Measurements from ENCODE around the gene TRAF3IP1. TPM values are rescaled to one million over a fixed set of nuclear protein-coding genes. Genes with fewer than 3 reads are reported as not detected.

TRAF3IP1 gene
- total and polyA plus RNA-seq, 2 of the 13 experiments (the other 11 are each of a cell fraction or from before 2014, with no cell fraction given), result 4.1 to 12.9 TPM

DNA sequence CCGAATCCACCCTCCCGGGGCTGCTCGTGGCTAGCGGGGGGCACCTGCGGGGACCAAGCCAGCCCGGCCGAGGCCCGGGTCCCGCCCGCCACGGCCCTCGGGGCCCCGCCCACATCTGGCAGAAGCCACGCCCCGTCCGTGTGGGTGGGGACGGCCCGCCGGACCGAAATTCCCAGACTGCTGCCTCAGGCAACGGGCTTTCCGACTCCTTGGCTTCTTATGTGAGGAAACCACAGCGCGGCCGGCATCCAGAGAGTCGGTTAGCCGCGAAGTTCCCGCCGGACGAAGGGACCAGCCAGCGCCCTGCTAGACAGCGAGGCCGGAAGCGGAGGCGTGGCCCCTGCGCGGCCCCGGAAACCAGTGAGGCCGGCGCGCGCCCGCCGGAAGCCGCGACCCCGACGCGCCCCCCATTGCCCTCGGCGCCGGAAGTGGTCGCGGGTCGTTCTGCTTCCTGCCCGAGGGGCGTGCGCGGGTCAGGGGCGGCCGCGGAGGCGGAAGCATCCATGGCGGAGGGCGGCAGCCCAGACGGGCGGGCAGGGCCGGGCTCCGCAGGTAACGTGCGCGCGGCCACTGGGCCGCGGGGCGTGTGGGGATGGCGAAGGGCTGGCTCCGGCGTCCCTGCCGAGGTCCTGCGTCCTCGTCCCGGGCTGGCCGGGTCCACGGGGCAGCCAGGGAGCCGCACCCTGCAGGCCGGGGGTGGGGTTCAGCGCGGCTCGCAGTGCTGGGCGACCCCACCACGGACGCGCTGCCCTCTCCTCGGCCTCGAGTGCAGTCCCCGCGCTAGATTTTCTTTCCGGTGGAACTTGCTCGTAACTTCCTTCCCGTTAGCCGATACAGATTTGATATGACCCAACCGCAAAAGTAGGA lies 106.5 kb downstream of the TRAF3IP1 start, which contains the start of gene ASB1 (continued):
- TF ChIP-seq, protein P1, sequence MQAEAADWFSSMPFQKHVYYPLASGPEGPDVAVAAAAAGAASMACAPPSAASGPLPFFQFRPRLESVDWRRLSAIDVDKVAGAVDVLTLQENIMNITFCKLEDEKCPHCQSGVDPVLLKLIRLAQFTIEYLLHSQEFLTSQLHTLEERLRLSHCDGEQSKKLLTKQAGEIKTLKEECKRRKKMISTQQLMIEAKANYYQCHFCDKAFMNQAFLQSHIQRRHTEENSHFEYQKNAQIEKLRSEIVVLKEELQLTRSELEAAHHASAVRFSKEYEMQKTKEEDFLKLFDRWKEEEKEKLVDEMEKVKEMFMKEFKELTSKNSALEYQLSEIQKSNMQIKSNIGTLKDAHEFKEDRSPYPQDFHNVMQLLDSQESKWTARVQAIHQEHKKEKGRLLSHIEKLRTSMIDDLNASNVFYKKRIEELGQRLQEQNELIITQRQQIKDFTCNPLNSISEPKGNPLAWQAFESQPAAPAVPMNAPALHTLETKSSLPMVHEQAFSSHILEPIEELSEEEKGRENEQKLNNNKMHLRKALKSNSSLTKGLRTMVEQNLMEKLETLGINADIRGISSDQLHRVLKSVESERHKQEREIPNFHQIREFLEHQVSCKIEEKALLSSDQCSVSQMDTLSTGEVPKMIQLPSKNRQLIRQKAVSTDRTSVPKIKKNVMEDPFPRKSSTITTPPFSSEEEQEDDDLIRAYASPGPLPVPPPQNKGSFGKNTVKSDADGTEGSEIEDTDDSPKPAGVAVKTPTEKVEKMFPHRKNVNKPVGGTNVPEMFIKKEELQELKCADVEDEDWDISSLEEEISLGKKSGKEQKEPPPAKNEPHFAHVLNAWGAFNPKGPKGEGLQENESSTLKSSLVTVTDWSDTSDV (CRISPR knock-in tag; IDR thresholded peaks at IDR 0.05), result peak; percentile 85; the same call in 1 of the 2 replicates
- TF ChIP-seq RFX5 (IDR thresholded peaks at IDR 0.05; ENCODE audit: low read depth, low read length) (no peak; the same call in 1 of the 2 replicates), NFATC3 (CRISPR knock-in tag; IDR thresholded peaks at IDR 0.05) (0 out of 2 replicates have a peak, but pooled peaks have one; percentile 31), FOSL1 (CRISPR knock-in tag; IDR thresholded peaks at IDR 0.05; ENCODE audit: borderline replicate concordance) (no peak), ZFAT (CRISPR knock-in tag; conservative IDR thresholded peaks at IDR 0.05) (no peak), ZNF652 (CRISPR knock-in tag; IDR thresholded peaks at IDR 0.05; ENCODE audit: borderline replicate concordance, low read depth) (no peak), ZNF451 (CRISPR knock-in tag; IDR thresholded peaks at IDR 0.05) (peak; percentile 95), ZNF605 (CRISPR knock-in tag; IDR thresholded peaks at IDR 0.05) (no peak; the same call in 1 of the 2 replicates), ELF3 (CRISPR knock-in tag; IDR thresholded peaks at IDR 0.05) (peak; percentile 93), RFX3 (CRISPR knock-in tag; IDR thresholded peaks at IDR 0.05) (no peak), ZNF326 (CRISPR knock-in tag; IDR thresholded peaks at IDR 0.05; ENCODE audit: borderline replicate concordance) (no peak), RBM39 (IDR thresholded peaks at IDR 0.05; ENCODE audit: low read depth, low read length, poor library complexity, severe bottlenecking) (peak; percentile 88), MZF1 (CRISPR knock-in tag; IDR thresholded peaks at IDR 0.05; ENCODE audit: borderline replicate concordance) (no peak), GATA4 (IDR thresholded peaks at IDR 0.05; ENCODE audit: borderline replicate concordance, low read depth) (peak; percentile 45; the same call in 1 of the 2 replicates), MED8 (CRISPR knock-in tag; IDR thresholded peaks at IDR 0.05; ENCODE audit: insufficient replicate concordance) (peak; percentile 50), SETDB1 (CRISPR knock-in tag; IDR thresholded peaks at IDR 0.05; ENCODE audit: borderline replicate concordance) (no peak), ZFP62 (CRISPR knock-in tag; IDR thresholded peaks at IDR 0.05) (peak; percentile 28; the same call in 1 of the 2 replicates), HOXA9 (CRISPR knock-in tag; IDR thresholded peaks at IDR 0.05; ENCODE audit: borderline replicate concordance) (0 out of 2 replicates have a peak, but pooled peaks have one; percentile 18), PITX1 (CRISPR knock-in tag; IDR thresholded peaks at IDR 0.05) (peak; percentile 45; the same call in 1 of the 2 replicates)
- TF ChIP-seq, protein P2, sequence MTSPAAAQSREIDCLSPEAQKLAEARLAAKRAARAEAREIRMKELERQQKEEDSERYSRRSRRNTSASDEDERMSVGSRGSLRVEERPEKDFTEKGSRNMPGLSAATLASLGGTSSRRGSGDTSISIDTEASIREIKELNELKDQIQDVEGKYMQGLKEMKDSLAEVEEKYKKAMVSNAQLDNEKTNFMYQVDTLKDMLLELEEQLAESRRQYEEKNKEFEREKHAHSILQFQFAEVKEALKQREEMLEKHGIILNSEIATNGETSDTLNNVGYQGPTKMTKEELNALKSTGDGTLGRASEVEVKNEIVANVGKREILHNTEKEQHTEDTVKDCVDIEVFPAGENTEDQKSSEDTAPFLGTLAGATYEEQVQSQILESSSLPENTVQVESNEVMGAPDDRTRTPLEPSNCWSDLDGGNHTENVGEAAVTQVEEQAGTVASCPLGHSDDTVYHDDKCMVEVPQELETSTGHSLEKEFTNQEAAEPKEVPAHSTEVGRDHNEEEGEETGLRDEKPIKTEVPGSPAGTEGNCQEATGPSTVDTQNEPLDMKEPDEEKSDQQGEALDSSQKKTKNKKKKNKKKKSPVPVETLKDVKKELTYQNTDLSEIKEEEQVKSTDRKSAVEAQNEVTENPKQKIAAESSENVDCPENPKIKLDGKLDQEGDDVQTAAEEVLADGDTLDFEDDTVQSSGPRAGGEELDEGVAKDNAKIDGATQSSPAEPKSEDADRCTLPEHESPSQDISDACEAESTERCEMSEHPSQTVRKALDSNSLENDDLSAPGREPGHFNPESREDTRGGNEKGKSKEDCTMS (CRISPR knock-in tag; conservative IDR thresholded peaks at IDR 0.05), result no peak
- TF ChIP-seq, protein P3, sequence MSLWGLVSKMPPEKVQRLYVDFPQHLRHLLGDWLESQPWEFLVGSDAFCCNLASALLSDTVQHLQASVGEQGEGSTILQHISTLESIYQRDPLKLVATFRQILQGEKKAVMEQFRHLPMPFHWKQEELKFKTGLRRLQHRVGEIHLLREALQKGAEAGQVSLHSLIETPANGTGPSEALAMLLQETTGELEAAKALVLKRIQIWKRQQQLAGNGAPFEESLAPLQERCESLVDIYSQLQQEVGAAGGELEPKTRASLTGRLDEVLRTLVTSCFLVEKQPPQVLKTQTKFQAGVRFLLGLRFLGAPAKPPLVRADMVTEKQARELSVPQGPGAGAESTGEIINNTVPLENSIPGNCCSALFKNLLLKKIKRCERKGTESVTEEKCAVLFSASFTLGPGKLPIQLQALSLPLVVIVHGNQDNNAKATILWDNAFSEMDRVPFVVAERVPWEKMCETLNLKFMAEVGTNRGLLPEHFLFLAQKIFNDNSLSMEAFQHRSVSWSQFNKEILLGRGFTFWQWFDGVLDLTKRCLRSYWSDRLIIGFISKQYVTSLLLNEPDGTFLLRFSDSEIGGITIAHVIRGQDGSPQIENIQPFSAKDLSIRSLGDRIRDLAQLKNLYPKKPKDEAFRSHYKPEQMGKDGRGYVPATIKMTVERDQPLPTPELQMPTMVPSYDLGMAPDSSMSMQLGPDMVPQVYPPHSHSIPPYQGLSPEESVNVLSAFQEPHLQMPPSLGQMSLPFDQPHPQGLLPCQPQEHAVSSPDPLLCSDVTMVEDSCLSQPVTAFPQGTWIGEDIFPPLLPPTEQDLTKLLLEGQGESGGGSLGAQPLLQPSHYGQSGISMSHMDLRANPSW (CRISPR knock-in tag; IDR thresholded peaks at IDR 0.05; ENCODE audit: borderline replicate concordance), result no peak
